Measurements from ENCODE around the gene KRTAP5-1. TPM values are rescaled to one million over a fixed set of nuclear protein-coding genes. Genes with fewer than 3 reads are reported as not detected.
A peak's percentile ranks its signal among the peaks of the same experiment; 100 is the strongest.

The KRTAP5-1 gene
- total RNA-seq, 1 donor from 2014 or later, result not detected

DNA sequence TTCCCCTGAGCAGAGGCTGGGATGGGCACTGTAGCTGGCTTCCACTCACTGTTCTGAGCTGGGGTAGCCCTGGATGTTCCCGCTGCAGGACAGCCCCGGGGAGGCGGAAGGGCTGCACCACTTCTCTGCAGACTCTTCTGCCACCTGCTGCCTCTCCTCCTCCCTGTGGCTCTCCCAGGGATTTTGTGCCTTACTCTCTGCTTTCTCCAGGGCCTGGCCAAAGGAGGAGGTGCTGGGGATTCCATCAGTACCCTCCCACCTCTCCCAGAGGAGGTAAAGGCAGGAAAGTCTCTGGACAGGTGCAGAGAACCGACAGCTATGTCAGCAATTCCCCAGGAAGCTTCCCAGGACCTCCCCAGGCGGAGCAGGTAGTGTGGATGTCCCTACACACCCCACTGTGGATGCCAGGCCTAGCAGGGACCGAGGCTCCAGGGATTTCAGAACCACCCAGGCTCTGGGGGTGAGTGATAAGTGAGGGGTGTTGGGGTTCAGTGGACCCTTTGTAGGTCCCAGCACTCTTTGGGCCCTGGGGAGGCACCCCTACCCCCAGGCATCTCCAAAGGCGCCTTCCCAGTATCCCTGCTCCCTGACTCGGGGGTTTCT lies 24.3 kb downstream of the KRTAP5-1 start:
- no peak for DNase-seq (ENCODE audit: low spot score)

DNA sequence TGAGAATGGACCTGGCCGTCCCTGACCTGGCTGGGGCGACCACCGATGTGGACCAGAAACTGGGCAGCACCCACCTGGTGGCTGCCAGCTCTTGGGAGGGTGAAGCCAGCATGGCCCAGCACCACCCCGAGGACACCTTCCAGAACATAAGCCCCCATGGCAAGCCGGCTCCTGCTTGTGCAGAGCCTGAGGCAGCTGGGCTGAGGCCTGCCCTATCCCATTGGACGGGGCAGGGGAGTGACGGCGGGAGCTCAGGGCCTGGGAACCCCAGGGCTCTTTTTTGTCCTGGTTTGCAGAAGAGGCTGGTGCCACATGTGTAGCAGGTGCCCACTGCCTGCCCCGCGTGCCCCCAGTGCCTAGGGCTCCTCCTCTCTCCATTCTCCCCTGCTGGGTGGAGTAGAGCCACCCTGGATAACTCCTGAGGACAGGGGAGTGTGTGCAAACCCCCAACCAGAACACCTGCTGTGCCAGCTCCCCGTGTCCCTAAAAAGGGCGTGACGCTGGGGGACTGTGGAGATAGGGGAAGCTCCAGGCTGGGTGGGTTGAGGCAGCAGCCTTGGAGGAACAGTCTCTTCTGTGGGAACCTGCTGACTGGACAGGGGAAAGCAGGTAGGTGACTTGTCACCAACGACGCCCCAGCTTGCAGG lies 25.0 kb downstream of the KRTAP5-1 start:
- DNase-seq (ENCODE audit: low spot score), result no peak

DNA sequence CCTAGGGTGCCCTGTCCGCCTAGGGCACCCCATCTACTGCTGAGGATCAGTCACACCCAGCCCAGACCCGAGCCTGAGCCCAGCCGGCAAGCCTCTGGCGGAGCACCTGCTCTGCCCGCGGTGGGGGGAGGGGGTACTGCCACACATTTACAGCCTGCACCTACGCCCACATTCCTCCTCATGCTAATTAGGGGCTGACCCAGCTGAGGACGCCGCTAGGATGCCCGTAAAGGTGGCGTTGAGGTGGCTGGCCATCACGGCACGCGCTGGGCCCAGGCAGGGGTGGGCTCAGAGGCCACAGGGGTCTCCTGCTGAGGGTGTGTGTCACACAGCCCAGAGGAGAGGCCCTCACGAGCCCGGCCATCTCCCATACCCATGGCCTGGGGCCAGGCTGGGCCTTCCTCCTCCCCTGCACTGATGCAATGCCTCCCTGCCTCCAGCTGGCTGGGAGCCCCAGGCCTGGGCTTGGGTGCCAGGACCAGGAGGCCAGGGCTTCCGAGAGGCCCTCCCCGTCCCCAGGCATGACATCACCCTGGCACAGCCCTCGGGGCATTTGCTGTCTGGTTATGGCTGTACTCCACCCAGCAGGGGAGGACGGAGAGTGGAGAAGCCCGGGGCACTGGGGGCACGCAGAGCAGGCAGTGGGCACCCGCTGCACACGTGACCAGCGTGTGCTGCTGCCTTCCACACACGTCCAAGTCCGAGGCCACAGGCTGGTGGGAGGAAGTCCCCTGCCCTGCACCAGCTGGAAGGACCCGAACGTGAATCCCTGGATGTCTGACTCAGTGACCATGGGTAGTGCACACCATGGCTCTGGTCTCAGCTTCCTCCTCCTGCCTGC lies 25.8 kb downstream of the KRTAP5-1 start:
- DNase-seq (ENCODE audit: low spot score), result peak; percentile 96

DNA sequence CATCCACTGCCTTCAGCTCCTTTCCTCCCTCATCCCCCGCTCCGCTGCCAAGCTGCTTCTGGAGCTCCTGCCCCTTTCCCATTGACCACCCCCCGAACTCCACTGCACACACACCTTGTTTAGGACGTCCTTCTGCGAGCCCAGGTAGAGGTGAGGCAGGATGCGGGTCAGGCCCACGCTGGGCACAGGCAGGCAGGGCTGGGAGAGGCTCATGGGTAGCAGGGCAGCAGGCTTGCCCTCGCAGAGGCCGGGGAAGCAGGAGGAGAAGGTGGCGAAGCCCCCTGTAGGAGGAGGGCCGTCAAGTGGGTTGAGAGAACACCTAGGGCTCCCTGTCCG lies 26.3 kb downstream of the KRTAP5-1 start:
- DNase-seq (ENCODE audit: low spot score), result no peak

GRCh38 chr11:1557904-1558774 lies 26.9 kb downstream of the KRTAP5-1 start:
- no peak for DNase-seq (ENCODE audit: low spot score)

DNA sequence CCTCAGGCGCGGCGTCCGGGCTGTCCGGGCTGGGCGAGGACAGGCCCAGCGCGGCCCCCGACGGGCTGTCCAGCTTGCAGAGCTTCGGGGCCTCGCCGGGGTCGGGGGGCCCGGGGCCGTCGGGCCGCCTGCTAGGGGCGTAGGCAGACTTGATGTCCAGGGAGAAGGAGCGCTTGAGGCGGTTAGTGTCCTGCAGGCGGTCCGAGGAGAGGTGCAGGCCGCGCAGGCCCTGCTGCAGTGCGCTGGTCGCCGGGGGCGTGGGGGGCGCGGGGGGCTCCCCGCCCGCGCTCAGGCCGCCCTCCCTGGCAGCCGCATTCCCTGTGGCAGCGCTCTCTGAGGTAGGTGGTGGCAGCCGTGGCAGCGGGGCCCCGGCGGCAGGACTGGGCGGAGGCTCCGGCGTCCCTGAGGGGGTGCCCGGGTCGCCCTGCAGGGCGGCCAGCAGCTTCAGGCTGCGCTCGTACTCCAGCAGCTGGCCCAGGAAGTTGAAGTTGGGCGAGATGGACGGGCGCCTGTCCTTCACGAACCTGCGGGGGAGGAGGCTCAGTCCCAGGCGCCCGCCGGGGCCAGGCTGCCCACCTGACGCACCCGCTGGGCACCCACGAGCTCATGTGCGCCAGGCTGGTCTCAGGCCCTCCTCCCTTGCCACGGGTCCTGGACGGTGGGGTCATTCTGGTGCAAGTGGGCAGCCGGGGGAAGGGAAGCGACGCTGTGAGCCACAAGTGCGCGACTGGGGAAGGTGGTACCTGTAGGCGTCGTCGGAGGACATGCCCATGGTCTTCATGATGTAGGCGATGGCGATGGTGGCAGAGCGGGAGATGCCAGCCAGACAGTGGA lies 27.8 kb downstream of the KRTAP5-1 start:
- DNase-seq (ENCODE audit: low spot score), result no peak

- DNase-seq (ENCODE audit: low spot score), result no peak
Observed at GRCh38 chr11:1556278-1556902, 28.7 kb downstream of the KRTAP5-1 start.

- no peak for DNase-seq (ENCODE audit: low spot score)
Observed at GRCh38 chr11:1555713-1556153, 29.4 kb downstream of the KRTAP5-1 start.

GRCh38 chr11:1554981-1555712 lies 29.9 kb downstream of the KRTAP5-1 start:
- no peak for DNase-seq (ENCODE audit: low spot score)

GRCh38 chr11:1553808-1554594 lies 31.1 kb downstream of the KRTAP5-1 start:
- DNase-seq (ENCODE audit: low spot score), result no peak

- no peak for DNase-seq (ENCODE audit: low spot score)
Observed at GRCh38 chr11:1549338-1550330, 35.4 kb downstream of the KRTAP5-1 start.

GRCh38 chr11:1548221-1549070 lies 36.6 kb downstream of the KRTAP5-1 start:
- DNase-seq (ENCODE audit: low spot score), result no peak

DNA sequence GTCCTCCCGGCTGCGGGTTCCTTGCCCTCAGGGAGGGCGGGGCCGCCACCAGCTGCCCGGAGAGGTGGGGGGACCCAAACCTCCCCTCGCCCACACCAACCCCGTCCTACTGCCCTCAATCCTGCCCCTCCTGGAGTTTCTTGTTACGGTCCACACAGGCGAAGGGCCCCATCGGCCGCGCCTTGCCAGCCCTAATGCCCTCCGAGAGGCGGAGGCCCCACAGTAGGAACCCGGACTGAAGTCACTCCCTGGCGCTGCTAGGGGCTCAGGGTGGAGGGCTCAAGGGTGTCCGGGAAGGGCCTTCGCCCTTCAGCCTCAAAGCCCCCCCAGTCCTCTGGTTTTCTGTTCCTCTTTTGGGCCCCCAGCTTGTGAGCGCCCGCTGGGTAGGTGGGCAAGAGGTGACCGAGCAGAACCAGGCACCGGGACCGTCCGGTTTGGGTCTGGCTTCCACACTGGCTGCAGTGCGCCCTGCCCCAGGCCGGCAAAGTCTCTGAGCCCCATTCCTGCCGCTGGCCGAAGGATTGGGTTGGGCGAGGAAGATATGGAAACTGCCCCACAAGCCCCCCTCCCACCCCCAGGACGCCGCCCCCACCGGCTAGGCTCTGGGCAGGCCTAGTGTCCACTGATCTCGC lies 37.5 kb downstream of the KRTAP5-1 start:
- no peak for DNase-seq (ENCODE audit: low spot score)

DNA sequence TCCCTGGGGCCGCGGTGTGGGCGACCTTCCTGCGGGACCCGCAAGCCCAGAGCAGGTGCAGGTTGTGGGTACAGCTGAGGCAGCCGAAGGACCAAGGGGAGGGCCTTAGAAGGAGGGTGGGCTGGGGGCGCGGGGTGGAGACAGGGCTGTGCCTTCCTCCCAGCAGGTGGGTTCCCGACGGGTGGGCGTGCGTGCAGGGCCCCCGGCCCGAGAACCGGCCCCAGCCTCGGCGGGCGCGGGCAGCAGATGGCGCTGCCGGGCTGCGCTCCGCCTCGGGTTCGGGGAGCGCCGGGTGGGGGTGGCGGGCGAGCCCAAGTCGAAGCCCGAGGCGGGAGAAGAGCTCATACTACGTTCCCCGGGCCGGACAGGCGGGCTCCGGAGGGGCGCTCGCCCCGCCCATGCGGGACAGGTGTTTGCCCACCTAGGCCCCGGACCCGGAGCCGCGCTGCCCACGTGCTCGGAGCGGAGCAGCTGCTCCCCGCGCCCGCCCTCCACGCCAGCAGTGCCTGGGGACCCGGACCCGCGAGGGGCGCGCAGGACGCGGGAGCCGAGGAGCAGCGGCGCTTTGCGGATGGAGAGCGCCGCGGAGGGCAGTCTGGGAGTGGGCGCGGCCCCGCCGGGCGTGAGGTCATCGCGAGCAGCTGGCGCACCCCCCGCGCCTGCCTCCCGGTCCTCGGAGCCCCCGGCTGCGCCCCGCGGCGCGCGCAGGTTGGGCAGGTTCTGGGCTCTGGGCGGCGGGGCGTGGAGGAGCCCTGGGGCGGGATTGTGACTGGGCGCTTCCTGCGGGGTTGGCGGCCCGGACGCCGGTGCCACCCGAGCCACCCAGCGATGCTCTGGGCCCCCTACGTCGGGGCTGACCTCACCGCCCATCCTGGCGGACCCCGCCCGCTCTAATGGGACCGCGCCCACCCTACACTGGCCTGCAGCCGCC lies 38.3 kb downstream of the KRTAP5-1 start:
- no peak for DNase-seq (ENCODE audit: low spot score)

GRCh38 chr11:1546077-1546535 lies 39.0 kb downstream of the KRTAP5-1 start:
- no peak for DNase-seq (ENCODE audit: low spot score)

Measured in mesenteric fat pad (tissue), 1 donor.